Keratinocyte (primary cell): Measurements from ENCODE around the gene NFYB. TPM values are rescaled to one million over a fixed set of nuclear protein-coding genes. Genes with fewer than 3 reads are reported as not detected.

ENCODE experiments used
- DNase-seq: peaks from one replicate; pipeline ENCODE4 v3.0.0-alpha.2; 2011; ENCODE audit warnings: low read depth, missing footprints, low spot score
- FAIRE-seq: peaks from 2 replicates; lab custom pipeline; 2011; peaks lifted over from hg19 to GRCh38; lab: Jason Lieb, UNC
- H2AFZ ChIP-seq: 2 replicates; pipeline ENCODE4 v1.6.0; 2012; ENCODE audit warnings: low read length, control low read depth, inconsistent platforms; ENCODE audit not compliant: control insufficient read depth
- H3K27ac ChIP-seq: 2 replicates; pipeline ENCODE4 v1.5.1; 2011; ENCODE audit warnings: low read length; ENCODE audit not compliant: control insufficient read depth, insufficient read depth
- H3K27me3 ChIP-seq: 3 replicates; pipeline ENCODE4 v1.6.0; 2011; ENCODE audit warnings: low read length; ENCODE audit not compliant: control insufficient read depth, insufficient read depth; ENCODE audit errors: extremely low read depth
- H3K36me3 ChIP-seq, 2 experiments: 2 replicates in 1 of 2; 3 replicates in 1 of 2; pipeline ENCODE4 v1.5.1; 2011; ENCODE audit warnings: low read length in 2 of 2, mild to moderate bottlenecking in 1 of 2; ENCODE audit not compliant: control insufficient read depth in 2 of 2, insufficient read depth in 2 of 2; ENCODE audit errors: extremely low read depth in 1 of 2
- H3K4me1 ChIP-seq: 3 replicates; pipeline ENCODE4 v1.5.1; 2011; ENCODE audit warnings: low read length; ENCODE audit not compliant: control insufficient read depth, insufficient read depth; ENCODE audit errors: extremely low read depth
- H3K4me2 ChIP-seq: 3 replicates; pipeline ENCODE4 v1.6.0; 2011; ENCODE audit warnings: low read depth, low read length; ENCODE audit not compliant: control insufficient read depth, insufficient read depth; ENCODE audit errors: extremely low read depth
- H3K4me3 ChIP-seq, 3 experiments: fragments of 200-600 bp in 1 of 3; sonication (generic) in 1 of 3; 2 replicates in 2 of 3; 3 replicates in 1 of 3; pipeline ENCODE4 v1.5.1; 2011 to 2016; ENCODE audit warnings: low read length in 3 of 3, mild to moderate bottlenecking in 3 of 3, control low read depth in 2 of 3, inconsistent platforms in 1 of 3, low read depth in 1 of 3, mixed read lengths in 1 of 3, mixed run types in 1 of 3, moderate library complexity in 1 of 3; ENCODE audit not compliant: control insufficient read depth in 2 of 3, insufficient read depth in 2 of 3; ENCODE audit errors: extremely low read depth in 1 of 3
- H3K79me2 ChIP-seq: 2 replicates; pipeline ENCODE4 v1.6.0; 2012; ENCODE audit warnings: low read length; ENCODE audit not compliant: control insufficient read depth, insufficient read depth
- H3K9ac ChIP-seq: 3 replicates; pipeline ENCODE4 v1.6.0; 2011; ENCODE audit warnings: low read length; ENCODE audit not compliant: control insufficient read depth, insufficient read depth; ENCODE audit errors: extremely low read depth
- H3K9me1 ChIP-seq: 3 replicates; pipeline ENCODE4 v1.6.0; 2011; ENCODE audit warnings: low read length; ENCODE audit not compliant: control insufficient read depth, insufficient read depth; ENCODE audit errors: extremely low read depth
- H3K9me3 ChIP-seq: 2 replicates; pipeline ENCODE4 v1.5.1; 2012; ENCODE audit warnings: low read depth, low read length; ENCODE audit not compliant: control insufficient read depth
- H4K20me1 ChIP-seq: 3 replicates; pipeline ENCODE4 v1.6.0; 2011; ENCODE audit warnings: low read length; ENCODE audit not compliant: control insufficient read depth, insufficient read depth; ENCODE audit errors: extremely low read depth
- CTCF ChIP-seq, 3 experiments: IDR thresholded peaks in 1 of 3; conservative IDR thresholded peaks in 1 of 3; optimal IDR thresholded peaks in 1 of 3; 2 replicates in 2 of 3; 3 replicates in 1 of 3; pipeline versions ENCODE3 to v1.5.1; 2011; ENCODE audit warnings: low read length in 3 of 3, mild to moderate bottlenecking in 3 of 3, moderate library complexity in 2 of 3, control low read depth in 1 of 3, inconsistent platforms in 1 of 3; ENCODE audit not compliant: insufficient read depth in 2 of 3; ENCODE audit errors: extremely low read depth in 1 of 3
- EZH2 ChIP-seq: IDR thresholded peaks from one replicate; pipeline ENCODE4 v1.6.1; 2012; ENCODE audit warnings: inconsistent platforms, mild to moderate bottlenecking, low read length, moderate library complexity
- dilution Hi-C: fragments of 300-500 bp; cut with MboI; formaldehyde crosslinking; loops from one replicate; pipeline ENCODE4 v1.7.0; 2020; ENCODE audit warnings: low sequenced_read_pairs; ENCODE audit not compliant: extremely low pct_ligation_motif_present
- polyA plus RNA-seq, 5 experiments: library from polyadenylated mRNA; depleted of rRNA in 3 of 5; stranded (reverse) in 3 of 5; stranded (forward) in 1 of 5; unstranded in 1 of 5; fragments of >200 nt; gene quantifications; 1 replicate in 1 of 5; 2 replicates in 3 of 5; 3 replicates in 1 of 5; pipeline versions ENCODE4 v1.2.1 to v1.2.3, GENCODE V29; 2011 to 2012; ENCODE audit warnings: missing spikeins in 2 of 5, low read depth in 1 of 5, low replicate concordance in 1 of 5

NFYB gene
- polyA plus RNA-seq, 1 donor (not counting 4 experiments of a cell fraction or from before 2014, with no cell fraction given), result 22.8 TPM

GRCh38 chr12:104080764-104081163 is 57.2 kb downstream of the NFYB start:
- DNase-seq (no peak), FAIRE-seq (no peak)
- Histone ChIP-seq H3K9me3 (no peaks in the 10 kb centered on the region), H4K20me1 (no peaks in the 10 kb centered on the region), H3K27me3 (no peaks in the 10 kb centered on the region), H3K9me1 (no peaks in the 10 kb centered on the region), H3K4me1 (no peaks in the 10 kb centered on the region), H3K36me3 (peaks cover 3 to 6% of the 10 kb centered on the region in 2 experiments), H2AFZ (no peak overlapping the region), H3K27ac (no peak overlapping the region), H3K9ac (no peak overlapping the region), H3K79me2 (no peaks in the 10 kb centered on the region), H3K4me2 (no peak overlapping the region), H3K4me3 (no peak overlapping the region)
- TF ChIP-seq EZH2, result no peak
- dilution Hi-C loops, result no loop called here

GRCh38 chr12:104079024-104079423 is 59.0 kb downstream of the NFYB start:
- H4K20me1 ChIP-seq, result no peaks in the 10 kb centered on the region
- H3K79me2 ChIP-seq, result no peaks in the 10 kb centered on the region
- H3K36me3 ChIP-seq, result peaks cover 2 to 3% of the 10 kb centered on the region in 2 experiments
- no peak overlapping the region for H3K4me2 ChIP-seq
- FAIRE-seq (no peak), DNase-seq (no peak)
- no peak overlapping the region for H3K27ac ChIP-seq
- no peak overlapping the region for H3K9ac ChIP-seq
- H2AFZ ChIP-seq, result no peak overlapping the region
- dilution Hi-C loops, result no loop called here
- no peaks in the 10 kb centered on the region for H3K9me1 ChIP-seq
- H3K9me3 ChIP-seq, result no peaks in the 10 kb centered on the region
- TF ChIP-seq CTCF (optimal IDR thresholded peaks at IDR 0.05 in 1 of 3, IDR thresholded peaks at IDR 0.05 in 1 of 3, conservative IDR thresholded peaks at IDR 0.05 in 1 of 3; ENCODE audit: extremely low read depth in 1 of 3, insufficient read depth in 2 of 3, low read length in 3 of 3), result no peak
- no peak for TF ChIP-seq EZH2
- H3K4me3 ChIP-seq, result no peak overlapping the region
- no peaks in the 10 kb centered on the region for H3K4me1 ChIP-seq
- no peaks in the 10 kb centered on the region for H3K27me3 ChIP-seq

- H4K20me1 ChIP-seq, result no peaks in the 10 kb centered on the region
- no peak for TF ChIP-seq CTCF (optimal IDR thresholded peaks at IDR 0.05 in 1 of 3, IDR thresholded peaks at IDR 0.05 in 1 of 3, conservative IDR thresholded peaks at IDR 0.05 in 1 of 3; ENCODE audit: extremely low read depth in 1 of 3, insufficient read depth in 2 of 3, low read length in 3 of 3)
- no peak for TF ChIP-seq EZH2
- H3K4me1 ChIP-seq, result no peaks in the 10 kb centered on the region
- H2AFZ ChIP-seq, result no peak overlapping the region
- no peaks in the 10 kb centered on the region for H3K27me3 ChIP-seq
- DNase-seq (no peak), FAIRE-seq (no peak)
- H3K4me3 ChIP-seq, result no peak overlapping the region
- H3K36me3 ChIP-seq, result no peaks in the 10 kb centered on the region
- H3K79me2 ChIP-seq, result no peaks in the 10 kb centered on the region
- no peak overlapping the region for H3K4me2 ChIP-seq
- no peaks in the 10 kb centered on the region for H3K9me3 ChIP-seq
- H3K27ac ChIP-seq, result no peak overlapping the region
- H3K9ac ChIP-seq, result no peak overlapping the region
- no peaks in the 10 kb centered on the region for H3K9me1 ChIP-seq
- dilution Hi-C loops, result no loop called here
These were observed 64.3 kb downstream of the NFYB start for GRCh38 chr12:104073699-104074098.
